GM06990 (cell line): ENCODE results near the gene PLD4.
A peak's percentile ranks its signal among the peaks of the same experiment; 100 is the strongest.

ENCODE experiments used
- DNase-seq: peaks from one replicate; pipeline ENCODE4 v3.0.0-alpha.2; 2011; ENCODE audit not compliant: insufficient read length; ENCODE audit errors: extremely low read depth
- H3K27me3 ChIP-seq: replicated peaks from 2 replicates; pipeline ENCODE4 v1.6.0; 2011; ENCODE audit warnings: low read length; ENCODE audit not compliant: control insufficient read depth, insufficient read depth
- H3K36me3 ChIP-seq: 2 replicates; pipeline ENCODE4 v1.5.1; 2011; ENCODE audit warnings: low read length; ENCODE audit not compliant: control insufficient read depth, insufficient read depth
- H3K4me3 ChIP-seq: replicated peaks from 2 replicates; pipeline ENCODE4 v1.5.1; 2011; ENCODE audit warnings: low read depth, mild to moderate bottlenecking, control low read depth, low read length
- TF ChIP-seq, protein P1 (sequence below): IDR thresholded peaks from 2 replicates; pipeline ENCODE4 v1.5.1; 2011; ENCODE audit warnings: low read length, control low read depth, mild to moderate bottlenecking, inconsistent platforms; ENCODE audit not compliant: insufficient read depth, poor library complexity, severe bottlenecking

PLD4 gene

DNA sequence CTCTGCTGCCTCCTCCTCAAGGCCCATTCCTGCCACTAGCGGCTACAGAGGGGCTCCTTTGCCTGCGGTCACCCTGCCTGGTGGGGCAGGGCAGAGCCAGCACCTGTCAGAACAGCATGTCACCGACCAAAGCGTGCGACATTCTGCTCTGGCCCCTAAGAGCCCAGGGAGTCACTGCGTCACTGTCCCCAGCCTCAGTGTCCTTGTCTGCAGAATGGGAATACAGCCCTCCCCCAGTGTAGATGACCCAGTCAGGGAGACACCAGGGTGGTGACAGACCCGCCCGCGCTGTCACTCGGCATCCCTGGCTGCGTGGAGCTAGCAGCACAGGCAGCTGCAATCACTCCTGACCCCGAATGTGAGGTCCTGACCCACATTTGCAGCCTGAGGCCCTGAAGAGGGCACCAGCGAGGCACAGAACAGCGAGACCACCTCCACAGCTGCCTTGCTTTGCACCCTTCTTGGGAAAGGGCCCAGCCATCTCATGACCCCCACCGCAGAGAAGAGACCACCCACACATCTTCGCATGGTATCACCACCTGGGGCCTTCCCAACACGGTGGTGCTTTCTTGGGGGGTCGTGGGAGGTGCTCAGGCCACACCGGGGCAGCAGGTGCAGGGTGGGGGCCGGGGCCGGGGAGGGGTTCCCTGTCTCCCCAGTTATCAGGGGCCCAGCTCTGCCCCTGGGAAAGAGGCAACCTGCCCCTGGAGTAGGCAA is 51.0 kb downstream of the PLD4 start:
- H3K36me3 ChIP-seq: no peaks in the 10 kb centered on the region
- peaks cover 1% of the 10 kb centered on the region; the same call in 1 of the 2 replicates for H3K27me3 ChIP-seq
- H3K4me3 ChIP-seq: no peak overlapping the region
- TF ChIP-seq, protein P1, sequence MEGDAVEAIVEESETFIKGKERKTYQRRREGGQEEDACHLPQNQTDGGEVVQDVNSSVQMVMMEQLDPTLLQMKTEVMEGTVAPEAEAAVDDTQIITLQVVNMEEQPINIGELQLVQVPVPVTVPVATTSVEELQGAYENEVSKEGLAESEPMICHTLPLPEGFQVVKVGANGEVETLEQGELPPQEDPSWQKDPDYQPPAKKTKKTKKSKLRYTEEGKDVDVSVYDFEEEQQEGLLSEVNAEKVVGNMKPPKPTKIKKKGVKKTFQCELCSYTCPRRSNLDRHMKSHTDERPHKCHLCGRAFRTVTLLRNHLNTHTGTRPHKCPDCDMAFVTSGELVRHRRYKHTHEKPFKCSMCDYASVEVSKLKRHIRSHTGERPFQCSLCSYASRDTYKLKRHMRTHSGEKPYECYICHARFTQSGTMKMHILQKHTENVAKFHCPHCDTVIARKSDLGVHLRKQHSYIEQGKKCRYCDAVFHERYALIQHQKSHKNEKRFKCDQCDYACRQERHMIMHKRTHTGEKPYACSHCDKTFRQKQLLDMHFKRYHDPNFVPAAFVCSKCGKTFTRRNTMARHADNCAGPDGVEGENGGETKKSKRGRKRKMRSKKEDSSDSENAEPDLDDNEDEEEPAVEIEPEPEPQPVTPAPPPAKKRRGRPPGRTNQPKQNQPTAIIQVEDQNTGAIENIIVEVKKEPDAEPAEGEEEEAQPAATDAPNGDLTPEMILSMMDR: peak; percentile 43
- DNase-seq: no peak

DNA sequence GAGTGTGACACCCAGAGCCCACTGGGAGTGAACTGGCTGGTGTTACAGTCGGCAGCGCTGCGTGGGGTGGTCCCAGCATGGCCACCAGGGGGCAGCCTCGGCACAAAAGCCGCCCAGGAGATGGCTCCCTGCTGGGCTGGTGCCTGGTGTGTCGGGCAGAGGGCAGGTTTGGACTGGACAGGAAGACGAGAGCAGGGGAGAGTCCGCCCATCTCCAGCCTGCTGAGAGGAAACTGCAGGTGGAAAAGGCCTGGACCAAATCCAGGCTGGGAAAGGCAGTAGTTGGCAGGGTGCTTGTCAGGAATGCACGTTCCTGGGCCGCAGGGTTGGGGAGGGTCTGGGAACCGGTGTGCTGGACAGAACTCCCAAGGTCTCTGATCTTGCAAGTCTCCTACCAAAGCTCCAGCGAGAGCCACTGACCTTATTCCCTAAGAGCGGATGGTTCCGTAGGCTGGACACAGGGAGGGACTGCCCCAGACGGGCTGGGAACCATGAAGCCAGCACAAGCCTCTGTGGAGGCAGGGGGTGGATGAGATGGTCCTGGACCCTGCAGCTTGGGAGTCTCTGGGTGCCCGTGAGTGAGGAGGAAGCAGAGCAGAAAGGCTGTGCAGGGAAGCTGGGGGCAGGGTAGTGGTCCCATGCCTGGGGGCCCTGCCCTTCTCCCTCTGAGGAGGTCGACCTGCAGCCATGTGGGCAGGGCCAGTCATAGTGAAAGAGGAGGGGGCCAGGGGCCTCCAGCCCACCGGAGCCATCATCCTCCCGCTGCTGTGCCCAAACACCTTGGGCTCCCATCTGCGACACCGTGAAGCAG is 51.7 kb downstream of the PLD4 start:
- Histone ChIP-seq H3K4me3 (no peak overlapping the region), H3K36me3 (no peaks in the 10 kb centered on the region), H3K27me3 (peaks cover 1% of the 10 kb centered on the region; the same call in 1 of the 2 replicates)
- TF ChIP-seq, protein P1: peak; percentile 94
- DNase-seq: peak; percentile 81

DNA sequence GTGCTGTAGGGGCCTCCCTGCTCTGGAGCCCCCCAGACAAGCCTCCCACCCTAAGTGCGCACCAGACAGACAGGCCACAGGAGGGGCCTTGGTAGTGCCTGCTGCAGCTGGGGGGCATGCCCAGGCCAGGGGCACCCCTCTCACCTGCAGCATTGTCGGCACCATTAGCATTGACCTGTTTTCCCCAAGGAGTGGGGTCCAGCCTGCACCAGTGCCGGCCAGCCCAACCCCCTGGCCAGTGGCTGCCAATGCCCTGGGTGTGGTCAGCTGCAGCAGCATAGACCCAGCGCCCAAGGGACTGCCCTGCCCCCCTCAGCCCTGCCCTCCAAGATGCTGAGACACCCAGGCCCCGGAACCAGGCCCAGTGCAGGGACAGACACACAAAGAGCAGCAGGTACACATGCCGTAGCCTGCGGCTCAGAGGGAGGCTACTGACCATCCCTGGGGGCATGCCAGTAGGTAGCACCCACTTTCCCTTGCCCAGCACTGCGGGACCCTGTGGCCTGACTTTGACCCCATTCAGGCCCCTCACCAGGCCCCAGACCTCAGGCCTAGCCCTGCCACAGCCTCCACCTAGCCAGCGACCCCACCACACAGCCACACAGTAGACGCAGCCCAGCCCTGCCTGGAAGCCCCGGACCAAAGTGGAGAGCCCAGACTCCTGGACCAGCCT is 52.5 kb downstream of the PLD4 start:
- TF ChIP-seq, protein P1: no peak
- Histone ChIP-seq H3K36me3 (no peaks in the 10 kb centered on the region), H3K4me3 (no peak overlapping the region), H3K27me3 (peaks cover 1% of the 10 kb centered on the region; the same call in 1 of the 2 replicates)
- DNase-seq: no peak

DNA sequence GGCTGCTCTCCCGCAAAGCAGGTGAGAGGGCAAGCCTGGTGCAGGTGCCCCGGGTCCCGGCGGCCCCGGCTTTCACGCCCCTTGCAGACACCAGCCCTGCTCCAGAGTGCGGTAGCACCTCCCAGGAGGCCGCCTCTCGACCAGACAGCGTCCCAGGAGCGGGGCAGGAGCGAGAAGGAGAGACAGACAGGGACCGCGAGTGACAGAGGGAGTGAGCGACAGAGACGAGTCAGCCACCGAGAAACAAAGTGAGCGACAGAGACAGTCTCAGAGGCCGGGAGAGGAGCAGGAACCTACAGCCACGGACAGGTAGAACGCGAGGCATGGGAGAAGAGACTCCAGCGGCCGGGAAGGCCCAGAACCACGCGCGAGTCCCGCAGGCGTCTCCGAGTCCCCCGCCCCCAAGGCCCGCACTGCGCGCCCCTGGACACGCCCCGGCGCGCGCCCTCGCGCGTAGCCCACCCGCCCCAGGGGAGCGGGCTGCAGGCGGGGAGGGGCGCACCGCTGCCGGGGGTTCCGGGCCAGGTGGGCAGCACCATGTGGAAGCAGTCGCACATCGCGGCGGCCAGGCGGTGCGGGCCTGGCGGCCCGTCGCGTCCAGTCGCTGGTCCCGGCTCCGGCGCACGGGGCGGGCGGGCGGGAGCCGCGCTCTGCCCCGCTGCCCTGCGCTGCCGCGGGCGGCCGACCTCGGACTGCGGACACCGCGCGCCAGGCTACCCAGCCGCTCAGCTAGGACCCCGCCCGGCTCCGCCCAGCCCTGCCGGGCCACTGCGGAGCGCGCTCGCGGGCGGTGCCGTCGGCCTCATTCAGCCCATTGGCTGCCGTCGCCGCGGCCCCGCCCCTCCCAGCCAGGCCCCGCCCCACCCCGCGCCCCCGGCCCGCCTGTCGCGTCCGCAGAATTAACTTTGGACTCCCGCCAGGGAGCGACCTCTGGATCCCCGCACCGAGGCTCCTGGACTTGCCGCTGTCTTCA is 53.3 kb downstream of the PLD4 start, which contains the start of gene AHNAK2:
Gene AHNAK2 (minus strand): TSS at position 694 of the 973 bp plus-strand sequence. CDS start 137 bp downstream, at position 557.
- Histone ChIP-seq H3K4me3 (0 out of 2 replicates have a peak within 1 kb of the TSS, but pooled peaks have one; percentile 11), H3K27me3 (peaks cover 1% of the 10 kb centered on the region; the same call in 1 of the 2 replicates), H3K36me3 (no peaks in the 10 kb centered on the region)
- TF ChIP-seq, protein P1: no peak
- peak; percentile 66 for DNase-seq
